Tibial nerve (tissue), 4 donors: ENCODE data around the gene ANKFN1.

Source experiments
- EP300 ChIP-seq, 2 donors: sonication (generic); formaldehyde crosslinking; IDR thresholded peaks; one replicate each; pipeline ENCODE4 v1.6.1; 2017; ENCODE audit warnings: antibody characterized with exemption in 2 of 2, mild to moderate bottlenecking in 1 of 2
- POLR2A ChIP-seq, 2 donors: fragments of 450-650 bp; IDR thresholded peaks; one replicate each; pipeline ENCODE4 v1.6.1; 2017; ENCODE audit warnings: antibody characterized with exemption in 2 of 2, mild to moderate bottlenecking in 2 of 2, moderate library complexity in 2 of 2
- TF ChIP-seq, protein P1 (sequence below), 5 experiments: fragments of 200-600 bp in 3 of 5; fragments of 450-650 bp in 2 of 5; sonication (generic) in 3 of 5; IDR thresholded peaks; one replicate each; pipeline ENCODE4 v1.5.1; 2016 to 2019; ENCODE audit warnings: antibody characterized with exemption in 5 of 5, mild to moderate bottlenecking in 3 of 5, moderate library complexity in 2 of 5

DNA sequence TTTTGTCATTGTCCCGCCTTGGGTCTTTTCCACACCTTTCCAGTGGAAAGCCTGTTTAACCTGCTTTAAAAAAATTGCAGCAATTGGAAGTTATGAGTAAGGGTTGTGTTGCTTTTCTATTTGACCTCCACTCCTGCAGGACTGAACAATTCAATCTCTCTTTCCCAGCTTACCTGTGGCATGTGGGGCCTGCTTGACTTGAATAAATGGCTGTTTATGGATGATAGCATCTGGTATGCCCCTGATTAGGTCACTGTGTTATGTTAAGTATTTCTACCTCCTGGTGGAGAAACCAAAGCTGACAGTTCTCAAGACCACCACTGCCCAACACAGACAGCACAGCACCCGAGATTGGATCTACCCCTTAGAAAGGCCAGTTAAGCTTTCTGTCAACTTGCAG is 375.4 kb downstream of the ANKFN1 start:
- TF ChIP-seq, protein P1, sequence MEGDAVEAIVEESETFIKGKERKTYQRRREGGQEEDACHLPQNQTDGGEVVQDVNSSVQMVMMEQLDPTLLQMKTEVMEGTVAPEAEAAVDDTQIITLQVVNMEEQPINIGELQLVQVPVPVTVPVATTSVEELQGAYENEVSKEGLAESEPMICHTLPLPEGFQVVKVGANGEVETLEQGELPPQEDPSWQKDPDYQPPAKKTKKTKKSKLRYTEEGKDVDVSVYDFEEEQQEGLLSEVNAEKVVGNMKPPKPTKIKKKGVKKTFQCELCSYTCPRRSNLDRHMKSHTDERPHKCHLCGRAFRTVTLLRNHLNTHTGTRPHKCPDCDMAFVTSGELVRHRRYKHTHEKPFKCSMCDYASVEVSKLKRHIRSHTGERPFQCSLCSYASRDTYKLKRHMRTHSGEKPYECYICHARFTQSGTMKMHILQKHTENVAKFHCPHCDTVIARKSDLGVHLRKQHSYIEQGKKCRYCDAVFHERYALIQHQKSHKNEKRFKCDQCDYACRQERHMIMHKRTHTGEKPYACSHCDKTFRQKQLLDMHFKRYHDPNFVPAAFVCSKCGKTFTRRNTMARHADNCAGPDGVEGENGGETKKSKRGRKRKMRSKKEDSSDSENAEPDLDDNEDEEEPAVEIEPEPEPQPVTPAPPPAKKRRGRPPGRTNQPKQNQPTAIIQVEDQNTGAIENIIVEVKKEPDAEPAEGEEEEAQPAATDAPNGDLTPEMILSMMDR (IDR thresholded peaks at IDR 0.05): no peak
- TF ChIP-seq POLR2A (IDR thresholded peaks at IDR 0.05) (no peak), EP300 (IDR thresholded peaks at IDR 0.05) (no peak)
